H1 (cell line): ENCODE results near the gene SNX15.

Experiments used
- EZH2 ChIP-seq: fragments of 200-600 bp; sonication (generic); IDR thresholded peaks from 2 replicates; pipeline ENCODE4 v1.7.1; 2012; ENCODE audit warnings: low read depth, mild to moderate bottlenecking, moderate library complexity, low read length, inconsistent platforms; ENCODE audit not compliant: severe bottlenecking
- TF ChIP-seq, protein P1 (sequence below): IDR thresholded peaks from 2 replicates; pipeline ENCODE4 v1.6.1; 2012; ENCODE audit warnings: low read length, inconsistent platforms

DNA sequence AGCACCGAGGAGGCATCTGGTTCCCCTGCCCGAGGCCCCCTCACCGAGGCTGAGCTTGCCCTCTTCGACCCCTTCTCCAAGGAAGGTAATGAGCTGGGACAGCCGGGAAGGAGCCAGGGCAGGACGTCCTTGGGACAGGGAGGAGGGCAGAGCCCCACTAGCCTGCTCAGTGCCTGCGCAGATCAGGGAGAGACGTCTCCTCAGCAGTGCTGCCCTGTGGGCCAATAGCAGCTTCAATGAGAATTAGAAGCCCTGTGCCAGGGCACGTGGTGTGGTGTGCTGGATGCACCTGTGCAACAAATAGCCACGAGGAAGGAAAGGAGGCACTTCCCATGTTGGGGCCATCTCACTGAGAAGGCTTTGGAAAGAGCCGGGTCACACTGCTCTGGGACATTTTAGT is 8.3 kb downstream of the SNX15 start:
- no peak for TF ChIP-seq EZH2
- TF ChIP-seq, protein P1, sequence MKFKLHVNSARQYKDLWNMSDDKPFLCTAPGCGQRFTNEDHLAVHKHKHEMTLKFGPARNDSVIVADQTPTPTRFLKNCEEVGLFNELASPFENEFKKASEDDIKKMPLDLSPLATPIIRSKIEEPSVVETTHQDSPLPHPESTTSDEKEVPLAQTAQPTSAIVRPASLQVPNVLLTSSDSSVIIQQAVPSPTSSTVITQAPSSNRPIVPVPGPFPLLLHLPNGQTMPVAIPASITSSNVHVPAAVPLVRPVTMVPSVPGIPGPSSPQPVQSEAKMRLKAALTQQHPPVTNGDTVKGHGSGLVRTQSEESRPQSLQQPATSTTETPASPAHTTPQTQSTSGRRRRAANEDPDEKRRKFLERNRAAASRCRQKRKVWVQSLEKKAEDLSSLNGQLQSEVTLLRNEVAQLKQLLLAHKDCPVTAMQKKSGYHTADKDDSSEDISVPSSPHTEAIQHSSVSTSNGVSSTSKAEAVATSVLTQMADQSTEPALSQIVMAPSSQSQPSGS, result no peak
